HepG2 (cell line): ENCODE results near the gene NEURL4. TPM values are rescaled to one million over a fixed set of nuclear protein-coding genes. Genes with fewer than 3 reads are reported as not detected.
A peak's percentile ranks its signal among the peaks of the same experiment; 100 is the strongest.

ENCODE experiments used
- ARID2 ChIP-seq: sonication (generic); formaldehyde crosslinking; IDR thresholded peaks from 2 replicates; pipeline ENCODE4 v1.8.1; 2022; ENCODE audit warnings: mild to moderate bottlenecking, missing genetic modification reagents, borderline replicate concordance
- ATF2 ChIP-seq: sonication (generic); formaldehyde crosslinking; IDR thresholded peaks from 2 replicates; pipeline ENCODE4 v1.4.0; 2020; ENCODE audit warnings: missing genetic modification reagents
- KDM5A ChIP-seq: fragments of 200-600 bp; sonication (generic); IDR thresholded peaks from 2 replicates; pipeline ENCODE4 v1.7.0; 2018; ENCODE audit warnings: antibody characterized with exemption, mild to moderate bottlenecking, low read length, borderline replicate concordance
- KLF11 ChIP-seq: IDR thresholded peaks from 2 replicates; pipeline ENCODE4 v1.6.1; 2016; ENCODE audit warnings: missing compliant biosample characterization
- KLF13 ChIP-seq: sonication (generic); formaldehyde crosslinking; IDR thresholded peaks from 2 replicates; pipeline ENCODE4 v1.4.0; 2020; ENCODE audit warnings: mild to moderate bottlenecking, missing genetic modification reagents
- MTF2 ChIP-seq: sonication (generic); formaldehyde crosslinking; IDR thresholded peaks from 2 replicates; pipeline ENCODE4 v1.5.0; 2020; ENCODE audit warnings: missing genetic modification reagents, borderline replicate concordance
- MYC ChIP-seq: sonication (generic); formaldehyde crosslinking; IDR thresholded peaks from 2 replicates; pipeline ENCODE4 v1.9.0; 2021; ENCODE audit warnings: missing genetic modification reagents, borderline replicate concordance
- NFKB2 ChIP-seq: sonication (generic); formaldehyde crosslinking; IDR thresholded peaks from 2 replicates; pipeline ENCODE4 v1.4.0; 2020; ENCODE audit warnings: missing genetic modification reagents, borderline replicate concordance
- RFX5 ChIP-seq: IDR thresholded peaks from 2 replicates; pipeline ENCODE4 v1.6.1; 2011; ENCODE audit warnings: low read depth, low read length, improper control_type of control experiment
- SMC3 ChIP-seq: IDR thresholded peaks from 2 replicates; pipeline ENCODE4 v1.6.1; 2011; ENCODE audit warnings: low read length, improper control_type of control experiment
- SMYD3 ChIP-seq: sonication (generic); formaldehyde crosslinking; IDR thresholded peaks from 2 replicates; pipeline ENCODE4 v1.8.1; 2023; ENCODE audit warnings: mild to moderate bottlenecking, missing genetic modification reagents
- TARDBP ChIP-seq: sonication (generic); formaldehyde crosslinking; IDR thresholded peaks from 2 replicates; pipeline ENCODE4 v1.8.0; 2022; ENCODE audit warnings: mild to moderate bottlenecking, missing genetic modification reagents
- ZBTB3 ChIP-seq: sonication (generic); formaldehyde crosslinking; IDR thresholded peaks from 2 replicates; pipeline ENCODE4 v1.4.0; 2020; ENCODE audit warnings: low read depth, mild to moderate bottlenecking, moderate library complexity, missing genetic modification reagents, borderline replicate concordance
- ZC3H13 ChIP-seq: sonication (generic); formaldehyde crosslinking; IDR thresholded peaks from 2 replicates; pipeline ENCODE4 v1.8.1; 2023; ENCODE audit warnings: mild to moderate bottlenecking, missing genetic modification reagents, moderate library complexity
- ZFYVE20 ChIP-seq: sonication (generic); formaldehyde crosslinking; IDR thresholded peaks from 2 replicates; pipeline ENCODE4 v1.8.0; 2023; ENCODE audit warnings: low read depth, mild to moderate bottlenecking, moderate library complexity, missing genetic modification reagents, borderline replicate concordance
- ZIK1 ChIP-seq: sonication (generic); formaldehyde crosslinking; IDR thresholded peaks from 2 replicates; pipeline ENCODE4 v1.5.0; 2020; ENCODE audit warnings: mild to moderate bottlenecking, low read depth, missing genetic modification reagents, borderline replicate concordance
- ZNF468 ChIP-seq: sonication (generic); formaldehyde crosslinking; IDR thresholded peaks from 2 replicates; pipeline ENCODE4 v1.8.0; 2022; ENCODE audit warnings: mild to moderate bottlenecking, moderate library complexity, missing genetic modification reagents
- ZNF569 ChIP-seq: sonication (generic); formaldehyde crosslinking; IDR thresholded peaks from 2 replicates; pipeline ENCODE4 v1.5.0; 2020; ENCODE audit warnings: mild to moderate bottlenecking, missing genetic modification reagents, moderate library complexity, borderline replicate concordance
- ZNF672 ChIP-seq: sonication (generic); formaldehyde crosslinking; IDR thresholded peaks from 2 replicates; pipeline ENCODE4 v1.8.1; 2022; ENCODE audit warnings: missing genetic modification reagents
- ZNF878 ChIP-seq: sonication (generic); formaldehyde crosslinking; IDR thresholded peaks from 2 replicates; pipeline ENCODE4 v1.8.1; 2023; ENCODE audit warnings: mild to moderate bottlenecking, missing genetic modification reagents, moderate library complexity
- ZSCAN20 ChIP-seq: sonication (generic); formaldehyde crosslinking; IDR thresholded peaks from 2 replicates; pipeline ENCODE4 v1.4.0; 2020; ENCODE audit warnings: missing genetic modification reagents, mild to moderate bottlenecking, borderline replicate concordance
- polyA plus RNA-seq, 8 experiments: library from polyadenylated mRNA; depleted of rRNA in 3 of 8; stranded (reverse) in 7 of 8; unstranded in 1 of 8; fragments of >200 nt; fragmentation: Illumina TruSeq in 4 of 8; extraction: Trizol in 4 of 8; gene quantifications; 2 replicates each; pipeline versions ENCODE4 v1.2.1 to v1.2.3, GENCODE V29; 2011 to 2016; ENCODE audit warnings: low read depth in 4 of 8, missing spikeins in 1 of 8, mixed read lengths in 1 of 8; ENCODE audit not compliant: insufficient read depth in 1 of 8
- total RNA-seq, 5 experiments: library from RNA; depleted of rRNA; stranded (reverse); fragments of >200 nt; fragmentation: Illumina TruSeq; extraction: Trizol; gene quantifications; 2 replicates each; pipeline ENCODE4 v1.2.3, GENCODE V29; 2016; ENCODE audit warnings: low read depth in 1 of 5
- TF ChIP-seq, protein P1 (sequence below): sonication (generic); formaldehyde crosslinking; IDR thresholded peaks from 2 replicates; pipeline ENCODE4 v1.4.0; 2020; ENCODE audit warnings: missing genetic modification reagents
- TF ChIP-seq, protein P2 (sequence below): IDR thresholded peaks from 2 replicates; pipeline ENCODE4 v1.6.1; 2016; ENCODE audit warnings: mild to moderate bottlenecking, missing biosample characterization, missing genetic modification reagents
- TF ChIP-seq, protein P3 (sequence below): sonication (generic); formaldehyde crosslinking; IDR thresholded peaks from 2 replicates; pipeline ENCODE4 v1.9.0; 2022; ENCODE audit warnings: missing genetic modification reagents, mild to moderate bottlenecking, borderline replicate concordance

The NEURL4 gene
- total and polyA plus RNA-seq, 2 of the 13 experiments (the other 11 are each of a cell fraction or from before 2014, with no cell fraction given) = 14.8 to 15.7 TPM

DNA sequence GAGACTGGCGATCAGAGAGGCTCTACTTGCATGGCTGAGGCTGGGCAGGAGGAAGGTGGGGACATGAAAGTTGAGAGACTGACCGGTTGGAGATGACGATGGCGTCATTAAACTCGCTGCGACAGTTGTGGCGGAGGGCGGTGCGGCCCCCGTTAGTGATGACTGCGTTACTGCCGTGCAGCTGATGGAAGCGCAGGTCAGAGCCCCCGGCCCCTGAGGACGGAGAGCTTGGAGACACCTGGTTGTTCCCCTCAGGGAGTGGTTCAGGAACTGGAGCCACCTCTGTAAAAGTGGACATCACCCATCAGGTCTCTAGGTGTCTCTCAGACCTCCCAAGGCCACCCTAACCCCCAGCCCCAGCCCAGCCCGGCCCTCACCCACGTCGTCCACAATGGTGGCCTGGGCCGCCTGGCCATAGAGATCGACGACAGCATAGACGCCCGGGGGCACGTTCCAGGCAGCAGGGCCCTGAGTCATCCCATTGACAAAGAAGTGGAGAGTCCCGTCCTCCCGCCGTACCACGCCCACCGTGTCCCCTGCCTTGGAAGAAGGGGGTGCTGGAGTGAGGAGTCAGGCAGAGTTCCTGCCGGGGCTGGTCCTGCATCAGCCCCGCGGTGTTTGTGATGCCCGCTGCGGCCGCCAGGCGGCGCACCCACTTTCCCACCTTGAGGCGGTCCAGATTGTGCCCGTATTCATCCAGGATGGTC is 5.3 kb downstream of the NEURL4 start (continued):
- TF ChIP-seq SMC3 (peak; percentile 60; the same call in 1 of the 2 replicates), ZNF569 (no peak), KLF13 (CRISPR knock-in tag) (no peak), NFKB2 (CRISPR knock-in tag) (no peak), ZNF672 (CRISPR knock-in tag) (no peak), ZSCAN20 (CRISPR knock-in tag) (no peak), TARDBP (CRISPR knock-in tag) (0 out of 2 replicates have a peak, but pooled peaks have one; percentile 20), ZNF878 (CRISPR knock-in tag) (no peak), RFX5 (no peak), SMYD3 (CRISPR knock-in tag) (no peak), KDM5A (no peak), MYC (CRISPR knock-in tag) (no peak), ATF2 (no peak), ZNF468 (CRISPR knock-in tag) (no peak), MTF2 (CRISPR knock-in tag) (no peak), KLF11 (no peak), ZIK1 (CRISPR knock-in tag) (no peak), ZFYVE20 (no peak), ZBTB3 (CRISPR knock-in tag) (no peak), ZC3H13 (CRISPR knock-in tag) (no peak), ARID2 (CRISPR knock-in tag) (no peak)
- TF ChIP-seq, protein P1, sequence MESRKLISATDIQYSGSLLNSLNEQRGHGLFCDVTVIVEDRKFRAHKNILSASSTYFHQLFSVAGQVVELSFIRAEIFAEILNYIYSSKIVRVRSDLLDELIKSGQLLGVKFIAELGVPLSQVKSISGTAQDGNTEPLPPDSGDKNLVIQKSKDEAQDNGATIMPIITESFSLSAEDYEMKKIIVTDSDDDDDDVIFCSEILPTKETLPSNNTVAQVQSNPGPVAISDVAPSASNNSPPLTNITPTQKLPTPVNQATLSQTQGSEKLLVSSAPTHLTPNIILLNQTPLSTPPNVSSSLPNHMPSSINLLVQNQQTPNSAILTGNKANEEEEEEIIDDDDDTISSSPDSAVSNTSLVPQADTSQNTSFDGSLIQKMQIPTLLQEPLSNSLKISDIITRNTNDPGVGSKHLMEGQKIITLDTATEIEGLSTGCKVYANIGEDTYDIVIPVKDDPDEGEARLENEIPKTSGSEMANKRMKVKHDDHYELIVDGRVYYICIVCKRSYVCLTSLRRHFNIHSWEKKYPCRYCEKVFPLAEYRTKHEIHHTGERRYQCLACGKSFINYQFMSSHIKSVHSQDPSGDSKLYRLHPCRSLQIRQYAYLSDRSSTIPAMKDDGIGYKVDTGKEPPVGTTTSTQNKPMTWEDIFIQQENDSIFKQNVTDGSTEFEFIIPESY (CRISPR knock-in tag) = peak; percentile 91; the same call in 1 of the 2 replicates
- TF ChIP-seq, protein P2, sequence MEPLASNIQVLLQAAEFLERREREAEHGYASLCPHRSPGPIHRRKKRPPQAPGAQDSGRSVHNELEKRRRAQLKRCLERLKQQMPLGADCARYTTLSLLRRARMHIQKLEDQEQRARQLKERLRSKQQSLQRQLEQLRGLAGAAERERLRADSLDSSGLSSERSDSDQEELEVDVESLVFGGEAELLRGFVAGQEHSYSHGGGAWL (CRISPR knock-in tag) = no peak
- TF ChIP-seq, protein P3, sequence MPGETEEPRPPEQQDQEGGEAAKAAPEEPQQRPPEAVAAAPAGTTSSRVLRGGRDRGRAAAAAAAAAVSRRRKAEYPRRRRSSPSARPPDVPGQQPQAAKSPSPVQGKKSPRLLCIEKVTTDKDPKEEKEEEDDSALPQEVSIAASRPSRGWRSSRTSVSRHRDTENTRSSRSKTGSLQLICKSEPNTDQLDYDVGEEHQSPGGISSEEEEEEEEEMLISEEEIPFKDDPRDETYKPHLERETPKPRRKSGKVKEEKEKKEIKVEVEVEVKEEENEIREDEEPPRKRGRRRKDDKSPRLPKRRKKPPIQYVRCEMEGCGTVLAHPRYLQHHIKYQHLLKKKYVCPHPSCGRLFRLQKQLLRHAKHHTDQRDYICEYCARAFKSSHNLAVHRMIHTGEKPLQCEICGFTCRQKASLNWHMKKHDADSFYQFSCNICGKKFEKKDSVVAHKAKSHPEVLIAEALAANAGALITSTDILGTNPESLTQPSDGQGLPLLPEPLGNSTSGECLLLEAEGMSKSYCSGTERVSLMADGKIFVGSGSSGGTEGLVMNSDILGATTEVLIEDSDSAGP (CRISPR knock-in tag) = peak; percentile 26; the same call in 1 of the 2 replicates
